HG03469 (cell line): ENCODE measurements around the gene NF2.

Experiments
- ATAC-seq: cut with Tn5 transposase; IDR thresholded peaks from one replicate; pipeline ENCODE4 v1.9.1; 2021; ENCODE audit warnings: mild to moderate bottlenecking, moderate library complexity, moderate number of reproducible peaks; ENCODE audit not compliant: unreplicated experiment

Gene NF2

GRCh38 chr22:29700206-29700899 is 96.9 kb downstream of the NF2 start:
- no peak for ATAC-seq

GRCh38 chr22:29700900-29701154 is 97.4 kb downstream of the NF2 start:
- no peak for ATAC-seq

GRCh38 chr22:29701155-29701999 is 97.9 kb downstream of the NF2 start:
- no peak for ATAC-seq

GRCh38 chr22:29702000-29702930 is 98.8 kb downstream of the NF2 start:
- ATAC-seq = no peak

- no peak for ATAC-seq
These were observed 99.6 kb downstream of the NF2 start for GRCh38 chr22:29702931-29703501.

GRCh38 chr22:29703569-29704195 is 100.2 kb downstream of the NF2 start:
- ATAC-seq = no peak

GRCh38 chr22:29704528-29705285 is 101.3 kb downstream of the NF2 start:
- no peak for ATAC-seq

- no peak for ATAC-seq
These were observed 102.2 kb downstream of the NF2 start for GRCh38 chr22:29705651-29706050.

GRCh38 chr22:29706486-29706885 is 103.1 kb downstream of the NF2 start:
- ATAC-seq = no peak

GRCh38 chr22:29707010-29707409 is 103.6 kb downstream of the NF2 start:
- no peak for ATAC-seq

- ATAC-seq = no peak
These were observed 104.0 kb downstream of the NF2 start for GRCh38 chr22:29707471-29707870.

GRCh38 chr22:29710193-29710592 is 106.8 kb downstream of the NF2 start:
- ATAC-seq = no peak

- ATAC-seq = no peak
These were observed 107.6 kb downstream of the NF2 start for GRCh38 chr22:29710922-29711593.

GRCh38 chr22:29712119-29712518 is 108.7 kb downstream of the NF2 start:
- ATAC-seq = no peak

- ATAC-seq = no peak
These were observed 109.8 kb downstream of the NF2 start for GRCh38 chr22:29713156-29713727.

GRCh38 chr22:29715240-29715639 is 111.8 kb downstream of the NF2 start:
- ATAC-seq = no peak

- ATAC-seq = no peak
These were observed 112.3 kb downstream of the NF2 start for GRCh38 chr22:29715705-29716104.

- no peak for ATAC-seq
These were observed 113.5 kb downstream of the NF2 start for GRCh38 chr22:29716814-29717545.
